Measurements from ENCODE around the gene NEURL3. TPM values are rescaled to one million over a fixed set of nuclear protein-coding genes. Genes with fewer than 3 reads are reported as not detected.
A peak's percentile ranks its signal among the peaks of the same experiment; 100 is the strongest.

The NEURL3 gene
- total RNA-seq, 4 donors from 2014 or later, result not detected

GRCh38 chr2:96510931-96511595 lies 5.9 kb upstream of the NEURL3 start:
- WGBS, 2 donors (ENCODE audit: low coverage in 1 of 2), result 69 to 92% methylated on average over 2 to 6 of the region's 6 CpGs
- Histone ChIP-seq H3K9me3 (no peaks in the 10 kb centered on the region), H3K4me1 (peaks cover 0 to 25% (median 5%) of the 10 kb centered on the region in 3 donors), H3K27me3 (no peaks in the 10 kb centered on the region), H3K4me3 (no peak overlapping the region), H3K27ac (no peak overlapping the region), H3K36me3 (no peaks in the 10 kb centered on the region)
- ATAC-seq, result no peak
- no peak for TF ChIP-seq EP300 (IDR thresholded peaks at IDR 0.05)
- no peak for TF ChIP-seq CTCF (IDR thresholded peaks at IDR 0.05)
- TF ChIP-seq POLR2A (IDR thresholded peaks at IDR 0.05), result no peak
- TF ChIP-seq POLR2AphosphoS5 (IDR thresholded peaks at IDR 0.05), result no peak

- H3K36me3 ChIP-seq, result no peaks in the 10 kb centered on the region
- H3K27me3 ChIP-seq, result no peaks in the 10 kb centered on the region
- H3K9me3 ChIP-seq, result no peaks in the 10 kb centered on the region
- TF ChIP-seq EP300 (IDR thresholded peaks at IDR 0.05), result no peak
- ATAC-seq, result no peak
- H3K4me1 ChIP-seq, result peaks cover 0 to 25% (median 5%) of the 10 kb centered on the region in 3 donors
- H3K4me3 ChIP-seq, result no peak overlapping the region
- H3K27ac ChIP-seq, result no peak overlapping the region
- no CpG with 5 or more reads among the region's 11 CpGs for WGBS, 2 donors (ENCODE audit: low coverage in 1 of 2)
Observed at GRCh38 chr2:96509847-96510230, 4.7 kb upstream of the NEURL3 start.

- TF ChIP-seq POLR2A (IDR thresholded peaks at IDR 0.05) (no peak), CTCF (IDR thresholded peaks at IDR 0.05) (peak; percentile 96 to 99 (median 97)), POLR2AphosphoS5 (IDR thresholded peaks at IDR 0.05) (peak; percentile 15), EP300 (IDR thresholded peaks at IDR 0.05) (no peak)
- Histone ChIP-seq H3K9me3 (no peaks in the 10 kb centered on the region), H3K36me3 (no peaks in the 10 kb centered on the region), H3K27ac (no peak overlapping the region), H3K4me3 (no peak overlapping the region), H3K4me1 (peaks cover 0 to 25% (median 5%) of the 10 kb centered on the region in 3 donors), H3K27me3 (no peaks in the 10 kb centered on the region)
- peak; percentile 90 for ATAC-seq
- 34 to 35% methylated on average over 6 to 12 of the region's 32 CpGs for WGBS, 2 donors (ENCODE audit: low coverage in 1 of 2)
Observed at GRCh38 chr2:96509114-96509846, 4.1 kb upstream of the NEURL3 start.

- Histone ChIP-seq H3K4me1 (peaks cover 0 to 25% (median 5%) of the 10 kb centered on the region in 3 donors), H3K4me3 (peak overlapping the region in 1 of 2 donors; percentile 42), H3K9me3 (no peaks in the 10 kb centered on the region), H3K27ac (no peak overlapping the region), H3K27me3 (peaks cover 2% of the 10 kb centered on the region), H3K36me3 (no peaks in the 10 kb centered on the region)
- TF ChIP-seq POLR2A (IDR thresholded peaks at IDR 0.05), result no peak
- TF ChIP-seq EP300 (IDR thresholded peaks at IDR 0.05), result no peak
- TF ChIP-seq POLR2AphosphoS5 (IDR thresholded peaks at IDR 0.05), result no peak
- no peak for TF ChIP-seq CTCF (IDR thresholded peaks at IDR 0.05)
- no CpG with 5 or more reads among the region's 26 CpGs for whole genome bisulfite sequencing, 2 donors (ENCODE audit: low coverage in 1 of 2)
- no peak for ATAC-seq
Observed at GRCh38 chr2:96508521-96509113, 3.5 kb upstream of the NEURL3 start.

GRCh38 chr2:96507957-96508520 lies 2.9 kb upstream of the NEURL3 start:
- WGBS, 2 donors (ENCODE audit: low coverage in 1 of 2), result no CpG with 5 or more reads among the region's 38 CpGs
- Histone ChIP-seq H3K9me3 (no peaks in the 10 kb centered on the region), H3K4me1 (peaks cover 0 to 28% (median 5%) of the 10 kb centered on the region in 3 donors), H3K4me3 (peak overlapping the region in 1 of 2 donors; percentile 42), H3K27me3 (peaks cover 7% of the 10 kb centered on the region), H3K27ac (no peak overlapping the region), H3K36me3 (no peaks in the 10 kb centered on the region)
- ATAC-seq, result peak; percentile 66
- TF ChIP-seq POLR2AphosphoS5 (IDR thresholded peaks at IDR 0.05), result no peak
- TF ChIP-seq CTCF (IDR thresholded peaks at IDR 0.05), result peak in 3 of 4 experiments; percentile 96 to 100 (median 99)

Data from gastroesophageal sphincter (tissue), 4 donors.